SK-N-DZ (cell line): ENCODE measurements around the gene STT3B.

Experiments
- DNase-seq: peaks from one replicate; pipeline ENCODE4 v3.0.0-alpha.2; 2015; ENCODE audit warnings: low spot score

The STT3B gene

GRCh38 chr3:31639828-31640227 lies 107.1 kb downstream of the STT3B start:
- DNase-seq = no peak

GRCh38 chr3:31645256-31645655 lies 112.5 kb downstream of the STT3B start:
- no peak for DNase-seq

- DNase-seq = no peak
Measured at GRCh38 chr3:31648286-31648968, 115.7 kb downstream of the STT3B start.

- no peak for DNase-seq
Measured at GRCh38 chr3:31652296-31652695, 119.6 kb downstream of the STT3B start.

GRCh38 chr3:31653464-31653863 lies 120.7 kb downstream of the STT3B start:
- no peak for DNase-seq

- no peak for DNase-seq
Measured at GRCh38 chr3:31654998-31655397, 122.3 kb downstream of the STT3B start.

GRCh38 chr3:31659246-31659645 lies 126.5 kb downstream of the STT3B start:
- no peak for DNase-seq

- DNase-seq = no peak
Measured at GRCh38 chr3:31661286-31661685, 128.6 kb downstream of the STT3B start.

GRCh38 chr3:31661993-31662670 lies 129.4 kb downstream of the STT3B start:
- DNase-seq = no peak

GRCh38 chr3:31664031-31664430 lies 131.3 kb downstream of the STT3B start:
- no peak for DNase-seq

- DNase-seq = no peak
Measured at GRCh38 chr3:31667582-31667981, 134.9 kb downstream of the STT3B start.

- no peak for DNase-seq
Measured at GRCh38 chr3:31668242-31668641, 135.5 kb downstream of the STT3B start.

- no peak for DNase-seq
Measured at GRCh38 chr3:31670136-31670535, 137.4 kb downstream of the STT3B start.

GRCh38 chr3:31670722-31671121 lies 138.0 kb downstream of the STT3B start:
- no peak for DNase-seq

- DNase-seq = no peak
Measured at GRCh38 chr3:31671451-31671850, 138.7 kb downstream of the STT3B start.

- no peak for DNase-seq
Measured at GRCh38 chr3:31671976-31672375, 139.3 kb downstream of the STT3B start.

- DNase-seq = no peak
Measured at GRCh38 chr3:31673950-31674349, 141.2 kb downstream of the STT3B start.

GRCh38 chr3:31676556-31676955 lies 143.8 kb downstream of the STT3B start:
- no peak for DNase-seq

GRCh38 chr3:31680072-31680870 lies 147.5 kb downstream of the STT3B start:
- DNase-seq = no peak
